Measurements from ENCODE around the gene CETP.

Gene CETP

DNA sequence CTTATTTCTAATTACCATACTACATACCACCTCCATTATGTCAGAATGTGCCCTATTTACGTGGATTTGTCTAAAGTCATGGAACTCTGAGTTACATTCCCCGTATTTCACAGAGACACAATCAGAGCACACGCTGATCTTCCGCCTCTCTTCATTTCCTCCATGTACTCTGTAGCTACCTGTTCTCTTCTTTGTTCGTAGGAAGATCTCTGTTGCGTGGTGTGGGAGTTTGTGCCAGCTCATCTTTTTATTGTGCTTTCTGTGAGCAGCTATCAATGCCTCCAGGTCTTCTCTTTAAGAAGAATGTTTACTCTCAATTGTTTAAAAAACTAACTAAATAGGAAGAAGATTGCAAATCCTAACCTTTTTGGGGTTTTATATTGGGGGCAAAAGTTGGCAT is 54.6 kb downstream of the CETP start:
- TF ChIP-seq, protein P1, sequence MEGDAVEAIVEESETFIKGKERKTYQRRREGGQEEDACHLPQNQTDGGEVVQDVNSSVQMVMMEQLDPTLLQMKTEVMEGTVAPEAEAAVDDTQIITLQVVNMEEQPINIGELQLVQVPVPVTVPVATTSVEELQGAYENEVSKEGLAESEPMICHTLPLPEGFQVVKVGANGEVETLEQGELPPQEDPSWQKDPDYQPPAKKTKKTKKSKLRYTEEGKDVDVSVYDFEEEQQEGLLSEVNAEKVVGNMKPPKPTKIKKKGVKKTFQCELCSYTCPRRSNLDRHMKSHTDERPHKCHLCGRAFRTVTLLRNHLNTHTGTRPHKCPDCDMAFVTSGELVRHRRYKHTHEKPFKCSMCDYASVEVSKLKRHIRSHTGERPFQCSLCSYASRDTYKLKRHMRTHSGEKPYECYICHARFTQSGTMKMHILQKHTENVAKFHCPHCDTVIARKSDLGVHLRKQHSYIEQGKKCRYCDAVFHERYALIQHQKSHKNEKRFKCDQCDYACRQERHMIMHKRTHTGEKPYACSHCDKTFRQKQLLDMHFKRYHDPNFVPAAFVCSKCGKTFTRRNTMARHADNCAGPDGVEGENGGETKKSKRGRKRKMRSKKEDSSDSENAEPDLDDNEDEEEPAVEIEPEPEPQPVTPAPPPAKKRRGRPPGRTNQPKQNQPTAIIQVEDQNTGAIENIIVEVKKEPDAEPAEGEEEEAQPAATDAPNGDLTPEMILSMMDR (conservative IDR thresholded peaks at IDR 0.05; ENCODE audit: low read depth, low read length), result no peak
- DNase-seq (ENCODE audit: low read depth), result no peak
- no peak overlapping the region for H3K4me3 ChIP-seq (ENCODE audit: low read length)

DNA sequence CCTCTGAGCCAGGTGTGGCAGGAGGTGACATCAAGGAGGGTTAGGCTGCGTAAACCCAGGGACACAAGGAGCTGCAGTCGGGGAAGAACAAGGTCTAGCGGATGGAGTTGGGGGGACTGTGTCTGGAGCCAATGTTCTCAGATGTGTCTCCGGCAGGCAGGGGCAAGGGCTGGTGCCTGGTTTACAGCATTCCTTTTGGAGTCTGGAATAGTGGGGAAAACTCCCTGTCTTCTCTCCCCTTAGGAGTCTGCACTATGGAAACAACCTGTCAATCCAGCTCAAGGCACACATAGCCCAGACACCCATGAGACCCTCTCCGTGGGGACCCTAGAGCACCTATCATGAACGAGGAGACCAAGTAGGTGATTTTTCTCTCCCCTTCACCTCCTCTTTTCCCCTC is 55.1 kb downstream of the CETP start:
- TF ChIP-seq, protein P1 (conservative IDR thresholded peaks at IDR 0.05; ENCODE audit: low read depth, low read length), result no peak
- DNase-seq (ENCODE audit: low read depth), result no peak
- H3K4me3 ChIP-seq (ENCODE audit: low read length), result no peak overlapping the region

DNA sequence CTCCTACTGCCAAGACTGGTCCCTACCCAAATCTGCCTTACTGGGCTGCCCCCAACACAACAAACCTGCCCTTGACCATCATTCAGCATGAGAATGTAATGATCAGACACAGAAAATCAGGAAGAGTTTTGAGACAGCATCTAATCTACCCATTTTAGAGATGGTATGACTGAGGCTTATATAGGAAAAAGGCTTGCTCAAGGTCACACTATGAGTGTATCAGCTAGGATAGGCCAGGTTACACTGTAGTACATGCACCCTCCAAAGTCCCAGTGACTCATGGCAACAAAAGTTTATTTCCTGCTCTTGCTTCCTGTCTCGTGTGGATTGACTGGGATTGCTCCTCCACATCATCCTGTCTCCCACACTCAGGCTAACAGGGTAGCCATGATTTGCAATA is 55.5 kb downstream of the CETP start:
- H3K4me3 ChIP-seq (ENCODE audit: low read length), result no peak overlapping the region
- TF ChIP-seq, protein P1 (conservative IDR thresholded peaks at IDR 0.05; ENCODE audit: low read depth, low read length), result no peak
- no peak for DNase-seq (ENCODE audit: low read depth)

DNA sequence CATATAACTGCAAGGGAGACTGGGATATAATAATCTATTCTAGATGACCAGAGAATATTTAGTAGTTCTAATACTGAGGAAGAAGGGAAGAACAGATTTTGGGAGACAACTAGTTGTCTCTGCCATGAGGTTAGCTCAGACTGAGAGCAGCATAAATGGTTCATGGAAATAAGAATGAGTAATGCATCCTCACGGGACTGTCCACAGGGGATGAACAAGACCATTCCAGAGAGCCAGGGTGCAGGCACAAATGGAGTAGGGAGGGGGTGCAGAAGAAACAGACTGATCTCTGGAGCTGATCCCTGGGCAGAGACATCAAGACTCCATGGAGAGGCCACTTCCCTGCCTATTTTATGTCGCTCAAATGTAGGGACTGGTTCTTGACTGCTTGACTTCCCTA is 58.0 kb downstream of the CETP start:
- DNase-seq (ENCODE audit: low read depth), result no peak
- H3K4me3 ChIP-seq (ENCODE audit: low read length), result no peak overlapping the region
- TF ChIP-seq, protein P1 (conservative IDR thresholded peaks at IDR 0.05; ENCODE audit: low read depth, low read length), result no peak

DNA sequence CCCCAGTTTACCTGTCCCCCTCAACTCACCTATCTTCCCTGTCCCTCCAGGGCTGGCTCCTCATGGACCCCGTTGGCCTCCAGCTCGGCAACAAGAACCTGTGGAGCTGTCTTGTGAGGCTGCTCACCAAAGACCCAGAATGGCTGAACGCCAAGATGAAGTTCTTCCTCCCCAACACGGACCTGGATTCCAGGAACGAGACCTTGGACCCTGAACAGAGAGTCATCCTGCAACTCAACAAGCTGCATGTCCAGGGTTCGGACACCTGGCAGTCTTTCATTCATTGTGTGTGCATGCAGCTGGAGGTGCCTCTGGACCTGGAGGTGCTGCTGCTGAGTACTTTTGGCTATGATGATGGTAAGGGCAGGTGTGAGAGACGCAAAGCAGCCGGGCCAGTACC is 58.9 kb downstream of the CETP start:
- TF ChIP-seq, protein P1 (conservative IDR thresholded peaks at IDR 0.05; ENCODE audit: low read depth, low read length), result no peak
- H3K4me3 ChIP-seq (ENCODE audit: low read length), result no peak overlapping the region
- DNase-seq (ENCODE audit: low read depth), result no peak

DNA sequence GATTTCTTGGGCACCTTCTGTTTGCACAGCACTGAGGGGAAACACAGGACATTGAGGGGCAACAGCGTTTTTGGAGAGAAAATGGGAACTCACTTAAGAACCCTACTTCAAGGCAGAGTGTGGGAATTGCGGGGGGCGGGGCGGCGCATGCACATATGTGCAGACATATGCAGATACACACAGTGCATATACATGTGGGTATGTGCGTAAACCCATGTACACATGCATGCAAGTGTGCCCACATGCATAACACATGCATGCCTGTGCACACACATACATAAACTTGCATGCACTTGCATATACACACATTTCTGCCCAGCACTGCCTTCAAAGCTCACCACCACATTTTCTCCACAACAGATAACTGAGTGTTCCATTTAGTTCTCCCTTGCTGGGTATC is 60.0 kb downstream of the CETP start:
- TF ChIP-seq, protein P1 (conservative IDR thresholded peaks at IDR 0.05; ENCODE audit: low read depth, low read length), result no peak
- no peak overlapping the region for H3K4me3 ChIP-seq (ENCODE audit: low read length)
- no peak for DNase-seq (ENCODE audit: low read depth)

DNA sequence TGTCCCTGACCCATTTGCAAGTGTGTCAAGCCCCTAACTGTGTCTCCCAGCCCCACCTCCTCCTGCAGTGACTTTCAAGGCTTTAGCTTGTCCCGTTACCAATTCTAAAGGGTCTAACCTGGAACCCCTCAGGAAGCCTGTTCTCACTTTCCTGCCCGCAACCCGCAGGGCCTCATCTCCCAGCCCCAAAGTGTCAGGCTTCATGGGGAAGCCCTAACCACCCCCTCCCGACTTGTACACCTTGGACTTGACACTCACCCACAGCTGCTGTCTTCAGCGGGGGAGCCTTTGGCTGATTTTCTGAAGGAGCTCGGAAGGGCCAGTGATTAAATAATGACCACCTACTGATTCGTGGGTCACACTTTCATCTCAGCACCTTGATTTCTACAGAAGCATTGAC is 60.7 kb downstream of the CETP start:
- TF ChIP-seq, protein P1 (conservative IDR thresholded peaks at IDR 0.05; ENCODE audit: low read depth, low read length), result no peak
- H3K4me3 ChIP-seq (ENCODE audit: low read length), result no peak overlapping the region
- no peak for DNase-seq (ENCODE audit: low read depth)
